ENCODE data around the gene CROCC. TPM values are rescaled to one million over a fixed set of nuclear protein-coding genes. Genes with fewer than 3 reads are reported as not detected.
"Not testable (repeated sequence)": the region's sequence is repeated elsewhere in the genome, so short reads cannot be mapped to it uniquely, and the experiment has no call there.

CROCC gene
- total RNA-seq, 1 donor from 2014 or later: 38.5 TPM

- not testable (repeated sequence) for DNase-seq (ENCODE audit: low spot score)
Measured at GRCh38 chr1:16916036-16916880, 5.5 kb upstream of the CROCC start.

- no peak for DNase-seq (ENCODE audit: low spot score)
Measured at GRCh38 chr1:16918371-16918770, 3.4 kb upstream of the CROCC start.

DNA sequence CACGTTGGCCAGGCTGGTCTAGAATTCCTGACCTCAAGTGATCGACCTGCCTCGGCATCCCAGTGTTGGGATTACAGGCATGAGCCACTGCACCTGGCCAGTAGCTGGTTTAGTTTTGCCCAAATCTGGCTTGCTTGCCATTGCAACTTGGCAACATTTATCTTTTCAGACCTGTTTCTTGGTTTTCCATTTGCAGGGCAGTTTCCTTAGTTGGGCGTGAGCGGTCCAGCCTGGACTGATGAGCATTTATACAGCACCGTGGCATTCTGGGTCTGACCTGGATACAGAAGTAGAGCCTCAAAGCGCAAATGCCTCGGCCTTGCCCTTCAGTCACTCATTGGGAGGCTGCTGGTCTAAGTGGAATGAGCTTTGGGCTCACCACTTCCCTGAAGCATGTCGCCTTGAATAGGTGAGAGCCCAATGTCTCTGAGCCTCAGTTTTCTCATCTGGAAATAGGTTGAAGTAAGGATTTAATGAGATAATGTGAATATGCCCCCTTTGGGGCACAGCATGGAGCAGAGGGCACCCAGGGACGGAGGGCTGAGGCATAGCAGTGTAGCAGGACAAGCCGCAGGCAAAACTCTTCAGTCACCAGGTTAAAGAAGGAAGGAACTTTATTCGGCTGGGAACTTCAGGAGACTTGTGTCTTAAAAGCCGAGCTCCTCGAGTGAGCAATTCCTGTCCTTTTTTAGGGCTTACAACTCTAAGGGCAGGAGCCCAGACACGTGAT lies 2.6 kb upstream of the CROCC start:
- DNase-seq (ENCODE audit: low spot score): not testable (repeated sequence)

DNA sequence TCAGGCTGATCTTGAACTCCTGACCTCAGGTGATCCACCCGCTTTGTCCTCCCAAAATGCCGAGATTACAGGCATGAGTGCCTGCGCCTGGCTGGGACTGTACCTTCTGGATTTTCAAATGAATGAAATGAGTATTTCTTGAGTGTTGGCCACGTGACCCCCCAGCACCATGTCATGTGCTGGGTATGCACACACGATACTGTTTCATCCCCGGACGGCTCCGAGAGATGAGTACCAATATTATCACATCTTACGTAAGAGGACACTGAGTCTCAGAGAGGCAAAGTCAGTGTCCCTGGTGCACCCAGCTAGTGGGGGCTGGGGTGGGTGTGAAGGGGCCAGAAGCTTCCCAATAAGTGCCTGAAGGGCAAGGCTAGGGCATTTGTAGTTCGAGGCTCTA lies 780 bp upstream of the CROCC start:
- no peak for DNase-seq (ENCODE audit: low spot score)

GRCh38 chr1:16922466-16922865 lies 735 bp downstream of the CROCC start:
- DNase-seq (ENCODE audit: low spot score): no peak

DNA sequence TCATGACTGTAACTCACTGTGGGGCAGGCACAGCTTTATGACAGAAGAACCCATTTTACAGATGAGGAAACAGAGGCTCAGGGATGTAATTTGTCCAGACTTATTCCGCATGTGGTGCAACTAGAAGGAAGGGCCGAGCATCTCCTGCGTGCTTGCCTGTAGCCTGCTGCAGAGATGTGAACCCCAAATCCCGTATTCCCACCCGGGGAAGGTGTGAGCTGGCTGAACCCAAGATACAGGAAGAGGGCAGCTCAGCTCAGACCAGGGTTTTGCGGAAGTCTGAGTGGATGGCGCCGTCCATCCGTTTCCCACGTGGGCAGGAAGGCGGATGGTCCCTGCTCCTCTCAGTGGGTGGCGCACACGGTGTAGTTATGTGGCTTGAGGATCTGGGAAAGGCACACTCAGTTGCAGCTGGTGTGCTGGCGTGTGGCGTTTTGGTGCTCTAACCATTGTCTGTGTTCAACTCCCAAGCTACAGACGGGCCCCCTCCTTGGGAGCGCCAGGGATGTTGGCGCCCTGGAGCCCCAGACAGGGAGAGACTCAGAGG lies 1.2 kb downstream of the CROCC start:
- DNase-seq (ENCODE audit: low spot score): no peak

GRCh38 chr1:16924216-16924918 lies 2.6 kb downstream of the CROCC start:
- no peak for DNase-seq (ENCODE audit: low spot score)

GRCh38 chr1:16924919-16925477 lies 3.3 kb downstream of the CROCC start:
- DNase-seq (ENCODE audit: low spot score): no peak

DNA sequence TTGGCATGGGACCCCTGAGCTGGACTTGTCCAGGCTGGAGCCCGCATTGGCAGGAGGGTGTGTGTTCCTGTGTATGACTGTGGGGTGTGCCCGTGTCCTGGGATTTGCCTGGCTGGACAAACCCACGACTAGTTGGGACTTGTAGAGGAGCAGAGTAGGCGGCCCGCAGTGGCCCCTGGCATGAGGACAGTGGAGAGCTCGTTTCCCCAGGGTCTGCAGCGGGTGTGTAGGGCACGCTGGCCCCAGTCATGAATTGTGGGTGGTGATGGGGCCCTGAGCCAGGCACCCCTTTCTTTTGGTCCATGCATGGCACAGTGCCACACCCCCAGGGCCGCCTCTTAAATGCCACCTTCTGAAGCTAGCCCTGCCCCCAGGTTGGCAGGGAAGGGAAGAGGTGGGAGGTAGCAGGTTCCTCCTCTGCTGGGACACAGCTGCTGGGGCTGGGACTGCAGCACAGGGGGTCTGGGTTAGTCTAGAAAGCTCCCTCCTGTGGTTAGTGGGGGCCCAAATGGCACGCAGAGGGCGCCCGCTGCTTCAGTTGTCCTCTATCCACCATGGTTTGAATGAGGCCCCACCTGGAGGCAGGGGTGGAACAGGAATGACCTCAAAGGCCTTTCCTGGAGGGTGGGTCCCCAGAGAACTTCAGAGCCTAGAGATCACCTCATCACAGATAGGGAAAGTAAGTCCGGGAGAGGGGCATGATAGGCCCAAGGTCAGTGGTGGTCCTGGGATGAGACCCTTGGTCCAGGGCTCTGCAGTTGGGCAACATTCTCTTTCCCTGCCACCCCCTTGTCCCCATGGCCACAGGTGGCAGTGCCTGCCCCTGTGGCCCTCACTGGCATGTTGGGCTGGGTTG lies 4.1 kb downstream of the CROCC start:
- peak; percentile 88 for DNase-seq (ENCODE audit: low spot score)

DNA sequence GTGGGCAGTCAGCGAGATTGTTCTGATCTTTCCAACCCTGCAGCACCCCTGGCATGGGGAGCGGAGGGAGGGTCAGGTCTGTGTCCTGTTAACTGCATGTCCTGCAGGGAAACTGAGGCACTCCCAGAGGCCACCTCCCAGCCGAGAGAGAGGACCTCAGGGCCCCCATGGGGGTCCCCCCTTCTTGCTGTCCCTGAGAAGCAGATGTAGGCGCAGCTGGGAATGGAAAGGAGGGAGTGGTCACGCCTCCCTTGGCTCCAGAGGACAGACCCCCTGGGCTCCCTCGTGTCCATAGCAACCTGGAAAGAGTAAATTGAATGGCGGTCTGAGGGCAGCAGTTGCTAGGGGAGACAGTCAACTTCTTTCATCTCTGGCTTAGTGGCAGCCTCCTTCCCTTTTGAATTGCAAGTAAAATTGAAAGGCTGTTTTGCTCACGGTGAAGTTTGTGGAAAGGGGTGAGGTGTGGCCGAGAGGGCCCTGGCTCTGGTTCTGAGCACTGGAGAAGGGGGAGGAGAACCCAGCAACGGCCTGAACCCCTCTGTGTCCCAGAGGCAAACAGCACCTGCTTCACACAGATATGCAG lies 4.9 kb downstream of the CROCC start:
- DNase-seq (ENCODE audit: low spot score): no peak

DNA sequence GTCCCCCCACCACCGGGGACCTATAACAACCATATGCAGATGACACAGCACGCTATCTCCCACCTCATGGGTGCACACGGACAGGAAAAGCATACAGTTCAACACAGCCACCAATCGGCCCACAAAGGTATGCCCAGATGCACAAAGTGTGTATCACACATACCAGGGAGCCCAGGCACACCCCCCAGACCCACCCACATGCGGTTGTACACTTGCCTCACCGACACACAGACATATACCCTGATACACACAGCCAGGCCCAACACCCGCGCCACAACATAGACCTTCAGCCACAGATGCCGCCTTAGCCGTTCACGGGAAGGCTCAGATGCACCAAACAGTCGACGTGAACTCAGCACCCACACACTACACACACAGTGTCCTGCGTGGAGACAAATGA lies 5.5 kb downstream of the CROCC start:
- DNase-seq (ENCODE audit: low spot score): no peak

GRCh38 chr1:16927711-16928485 lies 6.2 kb downstream of the CROCC start:
- DNase-seq (ENCODE audit: low spot score): no peak

GRCh38 chr1:16929146-16930041 lies 7.7 kb downstream of the CROCC start:
- not testable (repeated sequence) for DNase-seq (ENCODE audit: low spot score)

- not testable (repeated sequence) for DNase-seq (ENCODE audit: low spot score)
Measured at GRCh38 chr1:16931206-16931934, 9.6 kb downstream of the CROCC start.

GRCh38 chr1:16933945-16934344 lies 12.2 kb downstream of the CROCC start:
- not testable (repeated sequence) for DNase-seq (ENCODE audit: low spot score)

GRCh38 chr1:16936580-16936979 lies 14.8 kb downstream of the CROCC start:
- not testable (repeated sequence) for DNase-seq (ENCODE audit: low spot score)

GRCh38 chr1:16938351-16939321 lies 16.9 kb downstream of the CROCC start:
- DNase-seq (ENCODE audit: low spot score): no peak
